BJ (cell line): ENCODE measurements around the gene HERC3. TPM values are rescaled to one million over a fixed set of nuclear protein-coding genes. Genes with fewer than 3 reads are reported as not detected.

ENCODE experiments used
- CTCF ChIA-PET: fragments of 350-600 bp; formaldehyde crosslinking; extraction: SDS; loops from one replicate; lab custom pipeline; 2021; ENCODE audit warnings: antibody characterized with exemption, inconsistent platforms; lab: Yijun Ruan, JAX
- POLR2A ChIA-PET: fragments of 300-600 bp; sonication (Branson Sonifier 250); formaldehyde crosslinking; extraction: SDS; loops from one replicate; lab custom pipeline; 2021; ENCODE audit warnings: antibody characterized with exemption; lab: Charles Lee
- DNase-seq: peaks from one replicate; pipeline ENCODE4 v3.0.0-alpha.2; 2011; ENCODE audit warnings: low read depth
- H3K27me3 ChIP-seq: 2 replicates; pipeline ENCODE4 v1.6.0; 2011; ENCODE audit warnings: low read length; ENCODE audit not compliant: control insufficient read depth, insufficient read depth
- H3K36me3 ChIP-seq: 2 replicates; pipeline ENCODE4 v1.5.1; 2011; ENCODE audit warnings: low read length; ENCODE audit not compliant: control insufficient read depth, insufficient read depth
- H3K4me3 ChIP-seq: 2 replicates; pipeline ENCODE4 v1.5.1; 2011; ENCODE audit warnings: low read depth, mild to moderate bottlenecking, control low read depth, low read length
- CTCF ChIP-seq: IDR thresholded peaks from 2 replicates; pipeline ENCODE4 v1.5.1; 2011; ENCODE audit warnings: low read depth, mild to moderate bottlenecking, control low read depth, inconsistent platforms, low read length, moderate library complexity; ENCODE audit not compliant: insufficient read depth
- polyA plus RNA-seq: library from polyadenylated mRNA; depleted of rRNA; stranded (reverse); fragments of >200 nt; gene quantifications from 2 replicates; pipeline ENCODE4 v1.2.3, GENCODE V29; 2011

The HERC3 gene
- polyA plus RNA-seq, 1 experiment, result 13.0 TPM

- ChIA-PET POLR2A (interaction anchor here (0.6 kb wide), 1 partner anchor 12 kb away, joined by 3 read pairs; no protein-coding TSS in a partner anchor), CTCF (interaction anchor here (1.0 to 2.0 kb wide), 4 partner anchors 13 to 151 kb away, joined by 3 to 7 read pairs (median 4); no protein-coding TSS in a partner anchor)
- Histone ChIP-seq H3K36me3 (no peaks in the 10 kb centered on the region; the same call in 1 of the 2 replicates), H3K27me3 (no peaks in the 10 kb centered on the region), H3K4me3 (no peak overlapping the region)
- no peak for DNase-seq
- TF ChIP-seq CTCF, result no peak
Observed at GRCh38 chr4:88690355-88690754, 98.1 kb downstream of the HERC3 start.

DNA sequence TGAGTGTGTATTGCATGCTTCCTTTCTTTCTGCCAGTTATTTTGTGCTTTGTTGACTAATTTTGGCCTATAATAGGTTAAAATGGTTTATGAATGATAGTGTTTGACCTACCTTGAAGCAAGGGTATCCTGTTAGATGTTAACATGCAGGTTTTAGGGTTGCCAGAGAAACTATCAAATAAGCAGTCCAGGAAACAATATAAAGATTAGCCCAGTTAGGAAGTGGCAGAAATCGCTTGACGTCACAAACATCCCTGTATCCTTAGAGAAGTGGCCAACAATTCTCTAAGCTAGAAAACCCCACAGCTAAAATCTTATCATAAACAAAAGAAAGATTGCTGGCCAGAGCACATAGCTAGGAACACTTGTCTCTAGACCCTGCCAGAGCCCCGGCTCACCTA lies 101.5 kb downstream of the HERC3 start:
- no peaks in the 10 kb centered on the region for H3K36me3 ChIP-seq
- no peak for DNase-seq
- CTCF ChIA-PET, result interaction anchor here (1.1 to 1.5 kb wide), 2 partner anchors 20 to 162 kb away, joined by 3 read pairs; no protein-coding TSS in a partner anchor
- no peak overlapping the region for H3K4me3 ChIP-seq
- no peak for TF ChIP-seq CTCF
- no peaks in the 10 kb centered on the region for H3K27me3 ChIP-seq
- POLR2A ChIA-PET, result no interaction called here

- POLR2A ChIA-PET, result no interaction called here
- Histone ChIP-seq H3K36me3 (no peaks in the 10 kb centered on the region), H3K27me3 (no peaks in the 10 kb centered on the region), H3K4me3 (peak overlapping the region; percentile 68)
- no peak for DNase-seq
- CTCF ChIA-PET, result interaction anchor here (1.0 to 2.7 kb wide), 5 partner anchors 9 to 327 kb away, joined by 3 to 22 read pairs (median 5); no protein-coding TSS in a partner anchor
- TF ChIP-seq CTCF, result no peak
Observed at GRCh38 chr4:88696630-88697029, 104.3 kb downstream of the HERC3 start.

GRCh38 chr4:88697141-88697540 lies 104.9 kb downstream of the HERC3 start:
- H3K36me3 ChIP-seq, result no peaks in the 10 kb centered on the region
- no peak for TF ChIP-seq CTCF
- H3K4me3 ChIP-seq, result peak overlapping the region; percentile 68
- ChIA-PET POLR2A (no interaction called here), CTCF (interaction anchor here (1.2 to 2.7 kb wide), 4 partner anchors 9 to 326 kb away, joined by 3 to 22 read pairs (median 8); no protein-coding TSS in a partner anchor)
- DNase-seq, result no peak
- H3K27me3 ChIP-seq, result no peaks in the 10 kb centered on the region

- H3K36me3 ChIP-seq, result no peaks in the 10 kb centered on the region
- peak within 1 kb of the TSS; percentile 68 for H3K4me3 ChIP-seq
- POLR2A ChIA-PET, result no interaction called here
- no peak for TF ChIP-seq CTCF
- CTCF ChIA-PET, result interaction anchor here (1.2 to 2.7 kb wide), 4 partner anchors 8 to 326 kb away, joined by 3 to 22 read pairs (median 8); no protein-coding TSS in a partner anchor
- DNase-seq, result no peak
- H3K27me3 ChIP-seq, result no peaks in the 10 kb centered on the region
Observed at GRCh38 chr4:88697588-88698329, 105.5 kb downstream of the HERC3 start, which contains the start of gene NAP1L5. NAP1L5 (minus strand) TSS chr4:88697829; CDS start chr4:88697754, 75 bp downstream.
